ENCODE data around the gene CAMK1. TPM values are rescaled to one million over a fixed set of nuclear protein-coding genes. Genes with fewer than 3 reads are reported as not detected.
"Not testable (repeated sequence)": the region's sequence is repeated elsewhere in the genome, so short reads cannot be mapped to it uniquely, and the experiment has no call there.

CAMK1 gene
- total and polyA plus RNA-seq, 3 donors from 2014 or later, result 62.7 to 185 (median 127) TPM

DNA sequence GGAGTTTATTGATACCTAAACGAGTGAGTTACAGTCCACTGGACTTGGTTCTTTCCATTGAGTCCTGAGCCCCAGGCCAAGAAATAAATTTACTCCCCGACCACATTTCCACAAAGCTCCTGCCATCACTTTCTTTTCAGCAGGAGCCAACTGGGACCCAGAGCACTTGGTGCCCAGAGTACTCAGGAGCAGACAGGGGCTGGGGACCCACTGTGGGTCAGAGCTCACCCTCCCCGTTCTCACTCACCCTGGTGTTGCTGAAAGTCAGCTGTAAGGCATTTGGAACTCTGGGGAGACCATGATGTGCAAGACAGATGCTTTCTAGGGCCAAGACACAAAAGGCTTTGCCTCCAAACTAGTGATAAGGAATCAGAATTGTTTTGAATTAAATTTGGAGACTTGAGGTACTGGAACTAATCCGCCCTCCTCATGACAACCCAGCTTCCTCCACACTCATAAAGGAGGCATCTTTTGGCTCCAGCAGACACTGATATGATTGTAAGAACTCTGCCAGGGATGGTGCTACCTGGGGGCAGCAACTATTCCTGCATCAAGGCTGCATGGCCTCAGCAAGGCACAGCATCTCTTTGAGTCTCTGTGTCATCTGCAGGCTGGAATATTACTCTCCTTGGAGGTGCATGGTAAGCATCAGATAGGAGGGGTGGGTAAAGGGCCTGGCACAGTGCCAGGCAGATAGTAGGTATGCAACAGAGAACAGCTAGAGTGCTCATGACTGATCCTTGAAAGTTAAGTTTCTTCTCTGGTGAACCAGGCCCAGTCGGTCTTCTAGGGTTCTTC, 7.3 kb upstream of the CAMK1 start:
- TF ChIP-seq CTCF (IDR thresholded peaks at IDR 0.05) (no peak), POLR2A (IDR thresholded peaks at IDR 0.05) (no peak)
- DNase-seq, result no peak
- H3K27me3 ChIP-seq, result no peaks in the 10 kb centered on the region

GRCh38 chr3:9771007-9771406, 1.3 kb upstream of the CAMK1 start:
- H3K4me1 ChIP-seq, result peaks cover 44% of the 10 kb centered on the region
- H3K36me3 ChIP-seq (ENCODE audit: low read depth, missing control alignments); DNase-seq; intact Hi-C loops (cut with DNase I; ENCODE audit: low total_unique reads); H3K4me3 ChIP-seq; H3K9me3 ChIP-seq; H3K27me3 ChIP-seq: not testable (repeated sequence)
- peak overlapping the region; percentile 91 to 96 for H3K27ac ChIP-seq
- 68 to 80% methylated on average over 2 of the region's 2 CpGs for WGBS, 2 donors

More for the DNA sequence above, 7.3 kb upstream of the CAMK1 start:
- intact Hi-C loops (cut with DNase I; ENCODE audit: low total_unique reads), result no loop called here
- WGBS, 2 donors, result 68 to 75% methylated on average over 5 of the region's 5 CpGs
- Histone ChIP-seq H3K4me1 (peaks cover 43% of the 10 kb centered on the region), H3K36me3 (ENCODE audit: low read depth, missing control alignments) (no peaks in the 10 kb centered on the region), H3K27ac (peak overlapping the region in 1 of 2 donors; percentile 59), H3K4me3 (no peak overlapping the region), H3K9me3 (no peaks in the 10 kb centered on the region)

GRCh38 chr3:9770276-9770812, 597 bp upstream of the CAMK1 start:
- WGBS, 2 donors, result 4 to 5% methylated on average over 15 of the region's 15 CpGs

GRCh38 chr3:9769012-9769411, 735 bp downstream of the CAMK1 start:
- WGBS, 2 donors, result 39 to 61% methylated on average over 5 of the region's 5 CpGs
- peaks cover 32% of the 10 kb centered on the region for H3K4me1 ChIP-seq
- H3K4me3 ChIP-seq, result peak overlapping the region; percentile 71 to 83
- H3K36me3 ChIP-seq (ENCODE audit: low read depth, missing control alignments), result no peaks in the 10 kb centered on the region
- no peaks in the 10 kb centered on the region for H3K27me3 ChIP-seq
- H3K27ac ChIP-seq, result peak overlapping the region; percentile 91 to 96
- no peak for DNase-seq
- no peaks in the 10 kb centered on the region for H3K9me3 ChIP-seq
- intact Hi-C loops (cut with DNase I; ENCODE audit: low total_unique reads), result no loop called here
- TF ChIP-seq CTCF (IDR thresholded peaks at IDR 0.05) (no peak), POLR2A (IDR thresholded peaks at IDR 0.05) (no peak)

More at GRCh38 chr3:9770276-9770812, 597 bp upstream of the CAMK1 start:
- no peaks in the 10 kb centered on the region for H3K9me3 ChIP-seq
- H3K27me3 ChIP-seq, result no peaks in the 10 kb centered on the region
- TF ChIP-seq CTCF (IDR thresholded peaks at IDR 0.05) (no peak), POLR2A (IDR thresholded peaks at IDR 0.05) (no peak)
- no peaks in the 10 kb centered on the region for H3K36me3 ChIP-seq (ENCODE audit: low read depth, missing control alignments)
- peak overlapping the region; percentile 71 to 83 for H3K4me3 ChIP-seq
- H3K27ac ChIP-seq, result peak overlapping the region; percentile 91 to 96
- H3K4me1 ChIP-seq, result peaks cover 38% of the 10 kb centered on the region
- DNase-seq, result peak; percentile 95
- intact Hi-C loops (cut with DNase I; ENCODE audit: low total_unique reads), result no loop called here

DNA sequence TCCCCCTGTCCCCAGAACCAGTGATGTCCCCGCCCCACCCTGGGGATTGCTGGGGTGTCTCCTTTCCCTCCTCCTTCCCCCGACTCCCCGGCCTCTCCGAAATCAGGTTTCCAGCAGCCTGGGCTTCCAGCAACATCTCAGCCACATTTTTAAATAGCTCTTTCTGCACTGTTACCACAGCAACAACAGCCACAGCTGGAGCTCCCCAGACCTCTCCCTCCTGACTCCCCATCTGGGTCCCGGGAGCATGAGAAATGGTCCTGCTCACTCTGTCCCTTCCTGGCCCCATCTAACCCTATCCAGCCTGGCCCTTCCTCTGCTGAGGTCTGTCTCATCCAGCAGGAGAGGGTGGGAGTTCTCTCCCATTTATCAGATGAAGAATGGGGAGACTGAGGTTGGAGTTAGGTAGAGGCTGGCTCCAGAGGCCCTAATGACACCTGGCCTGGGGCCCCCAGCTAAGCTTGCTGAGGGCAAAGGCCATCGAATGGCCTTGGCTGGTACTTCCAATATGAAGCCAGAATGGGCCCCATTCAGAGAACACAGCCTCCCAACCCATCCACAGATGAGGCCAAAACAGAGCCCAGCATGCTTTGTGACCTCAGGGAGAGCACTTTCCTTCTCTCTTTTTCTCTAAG, 1.5 kb downstream of the CAMK1 start:
- TF ChIP-seq CTCF (IDR thresholded peaks at IDR 0.05) (no peak), POLR2A (IDR thresholded peaks at IDR 0.05) (no peak)
- Histone ChIP-seq H3K27ac (peak overlapping the region; percentile 71 to 91), H3K4me1 (peaks cover 32% of the 10 kb centered on the region), H3K9me3 (no peaks in the 10 kb centered on the region), H3K36me3 (ENCODE audit: low read depth, missing control alignments) (no peaks in the 10 kb centered on the region), H3K4me3 (peak overlapping the region in 1 of 2 donors; percentile 83), H3K27me3 (no peaks in the 10 kb centered on the region)
- WGBS, 2 donors, result 39 to 58% methylated on average over 6 of the region's 6 CpGs
- DNase-seq, result no peak
- intact Hi-C loops (cut with DNase I; ENCODE audit: low total_unique reads), result no loop called here
